ENCODE results near the gene AIDA. TPM values are rescaled to one million over a fixed set of nuclear protein-coding genes. Genes with fewer than 3 reads are reported as not detected.
A peak's percentile ranks its signal among the peaks of the same experiment; 100 is the strongest.
"Not testable (repeated sequence)": the region's sequence is repeated elsewhere in the genome, so short reads cannot be mapped to it uniquely, and the experiment has no call there.

Gene AIDA
- total and polyA plus RNA-seq, 12 donors: 29.5 to 68.4 (median 43.6) TPM

DNA sequence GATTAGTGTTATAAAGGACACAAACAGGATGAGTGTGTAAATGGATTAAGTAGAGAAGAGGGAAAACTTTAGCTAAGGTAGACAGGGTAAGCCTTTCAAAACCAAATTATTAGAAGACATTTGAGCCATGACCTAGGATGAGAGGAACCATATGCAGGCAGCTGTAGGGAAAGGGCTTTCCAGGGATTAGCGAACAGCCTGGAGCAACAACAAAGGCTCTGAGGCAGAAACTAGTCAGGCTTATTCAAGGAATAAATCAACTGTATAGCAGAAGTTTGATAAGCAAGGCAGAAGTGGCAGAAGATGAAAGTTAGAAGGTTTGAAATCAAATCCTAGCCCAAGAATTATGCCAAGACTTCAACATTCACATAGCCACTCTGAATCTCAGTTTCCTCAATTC lies 21.3 kb downstream of the AIDA start:
- intact Hi-C loops (cut with DNase I): no loop called here
- Histone ChIP-seq H3K27ac (no peak overlapping the region), H3K4me3 (no peak overlapping the region), H3K27me3 (no peaks in the 10 kb centered on the region), H3K4me1 (no peaks in the 10 kb centered on the region), H3K36me3 (peaks cover 0 to 69% (median 11%) of the 10 kb centered on the region in 9 donors), H3K9me3 (no peaks in the 10 kb centered on the region)
- WGBS, 2 donors: 90 to 91% methylated on average over 1 of the region's 1 CpG
- DNase-seq (no peak), ATAC-seq (no peak)
- TF ChIP-seq, protein P1, sequence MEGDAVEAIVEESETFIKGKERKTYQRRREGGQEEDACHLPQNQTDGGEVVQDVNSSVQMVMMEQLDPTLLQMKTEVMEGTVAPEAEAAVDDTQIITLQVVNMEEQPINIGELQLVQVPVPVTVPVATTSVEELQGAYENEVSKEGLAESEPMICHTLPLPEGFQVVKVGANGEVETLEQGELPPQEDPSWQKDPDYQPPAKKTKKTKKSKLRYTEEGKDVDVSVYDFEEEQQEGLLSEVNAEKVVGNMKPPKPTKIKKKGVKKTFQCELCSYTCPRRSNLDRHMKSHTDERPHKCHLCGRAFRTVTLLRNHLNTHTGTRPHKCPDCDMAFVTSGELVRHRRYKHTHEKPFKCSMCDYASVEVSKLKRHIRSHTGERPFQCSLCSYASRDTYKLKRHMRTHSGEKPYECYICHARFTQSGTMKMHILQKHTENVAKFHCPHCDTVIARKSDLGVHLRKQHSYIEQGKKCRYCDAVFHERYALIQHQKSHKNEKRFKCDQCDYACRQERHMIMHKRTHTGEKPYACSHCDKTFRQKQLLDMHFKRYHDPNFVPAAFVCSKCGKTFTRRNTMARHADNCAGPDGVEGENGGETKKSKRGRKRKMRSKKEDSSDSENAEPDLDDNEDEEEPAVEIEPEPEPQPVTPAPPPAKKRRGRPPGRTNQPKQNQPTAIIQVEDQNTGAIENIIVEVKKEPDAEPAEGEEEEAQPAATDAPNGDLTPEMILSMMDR (IDR thresholded peaks at IDR 0.05): no peak

DNA sequence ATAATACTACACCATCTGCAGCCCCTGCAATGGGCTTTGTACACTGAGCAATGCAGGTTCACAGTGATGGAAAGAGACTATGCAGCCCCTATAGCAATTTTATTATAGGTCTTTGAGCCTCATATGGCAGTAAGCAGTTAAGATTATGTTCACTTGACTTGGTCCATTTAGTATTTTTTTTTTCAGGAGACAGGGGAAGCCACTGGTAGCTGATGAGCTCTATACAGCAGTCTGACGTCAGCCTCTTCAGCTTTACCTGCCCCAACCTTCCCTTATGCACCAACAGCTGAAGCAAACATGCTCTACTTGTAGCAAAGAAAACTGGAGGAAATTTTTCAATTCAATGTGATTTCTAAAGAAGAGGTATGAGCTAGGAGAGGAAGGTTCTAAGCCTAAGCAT lies 32.2 kb downstream of the AIDA start:
- ATAC-seq (no peak), DNase-seq (no peak)
- H3K36me3 ChIP-seq: peaks cover 0 to 94% (median 11%) of the 10 kb centered on the region in 9 donors
- TF ChIP-seq, protein P1 (IDR thresholded peaks at IDR 0.05): no peak
- intact Hi-C loops (cut with DNase I): no loop called here
- H3K4me1 ChIP-seq: no peaks in the 10 kb centered on the region
- H3K4me3 ChIP-seq: no peak overlapping the region
- no peaks in the 10 kb centered on the region for H3K9me3 ChIP-seq
- H3K27me3 ChIP-seq: no peaks in the 10 kb centered on the region
- WGBS, 2 donors: 91 to 96% methylated on average over 1 of the region's 1 CpG
- no peak overlapping the region for H3K27ac ChIP-seq

DNA sequence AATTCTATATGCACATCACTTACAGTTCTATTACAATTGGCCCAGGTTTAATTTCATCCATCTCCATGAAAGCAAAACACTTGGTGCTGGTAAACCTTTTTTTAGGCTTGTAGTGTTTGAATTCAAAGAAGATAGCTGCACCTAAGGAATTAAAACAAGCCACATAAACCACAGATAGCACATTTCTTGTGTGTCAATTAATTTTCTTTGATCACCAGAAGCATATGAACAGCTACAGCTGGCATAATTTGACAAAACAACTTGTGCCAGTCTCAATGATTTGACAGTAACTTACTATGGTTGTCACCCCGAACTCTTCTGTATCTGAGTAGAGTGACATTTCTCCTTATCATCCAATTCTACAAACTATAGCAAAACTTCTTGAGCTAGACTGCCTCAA lies 42.2 kb downstream of the AIDA start:
- Histone ChIP-seq H3K27ac (no peak overlapping the region), H3K9me3 (no peaks in the 10 kb centered on the region), H3K36me3 (peaks cover 0 to 86% (median 47%) of the 10 kb centered on the region in 9 donors), H3K27me3 (no peaks in the 10 kb centered on the region), H3K4me1 (no peaks in the 10 kb centered on the region), H3K4me3 (no peak overlapping the region)
- TF ChIP-seq, protein P1 (IDR thresholded peaks at IDR 0.05): no peak
- DNase-seq (no peak), ATAC-seq (no peak)
- 93 to 95% methylated on average over 1 of the region's 1 CpG for WGBS, 2 donors
- intact Hi-C loops (cut with DNase I): no loop called here

DNA sequence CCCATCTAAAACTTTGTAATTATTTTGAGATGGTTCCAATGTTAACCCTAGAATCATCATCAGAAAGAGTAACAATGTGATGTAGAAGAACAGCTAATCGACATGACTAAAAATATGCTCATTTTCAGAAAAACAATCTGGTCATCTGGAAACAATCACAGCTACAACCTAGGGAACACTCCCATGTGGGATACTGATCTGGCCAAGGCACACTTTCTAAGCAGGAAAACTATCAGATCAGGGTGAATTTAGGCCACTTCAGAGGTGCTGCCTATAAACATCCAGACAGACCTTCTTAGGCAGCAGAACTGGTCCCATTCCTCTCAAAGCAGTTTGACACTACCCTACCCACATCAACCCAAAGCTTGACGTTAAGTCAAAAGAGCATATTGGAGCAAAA lies 43.2 kb downstream of the AIDA start:
- DNase-seq; H3K9me3 ChIP-seq; H3K27me3 ChIP-seq; ATAC-seq; H3K4me3 ChIP-seq; H3K4me1 ChIP-seq; intact Hi-C loops (cut with DNase I); H3K27ac ChIP-seq: not testable (repeated sequence)
- peaks cover 0 to 86% (median 47%) of the 10 kb centered on the region in 9 donors for H3K36me3 ChIP-seq
- 90 to 91% methylated on average over 1 of the region's 2 CpGs for WGBS, 2 donors

DNA sequence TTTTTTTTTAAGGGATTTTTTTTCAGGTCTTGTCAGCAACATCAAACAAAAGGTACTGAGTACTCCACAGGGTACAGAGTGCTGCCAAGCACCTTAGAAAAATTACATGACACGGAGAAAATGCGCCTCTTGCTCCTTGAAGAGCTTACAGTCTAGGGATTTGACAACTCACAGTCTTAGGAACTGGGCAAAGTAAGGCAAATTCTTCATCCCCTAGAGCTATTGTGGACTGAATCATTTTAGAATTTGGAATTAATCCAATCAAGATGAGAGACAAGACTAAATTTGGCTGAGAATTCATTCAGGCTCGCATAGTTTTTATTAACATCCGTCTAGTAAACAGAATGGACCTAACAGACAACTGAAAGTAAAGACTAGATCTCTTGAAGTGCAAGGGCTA lies 44.1 kb downstream of the AIDA start:
- H3K9me3 ChIP-seq; H3K27ac ChIP-seq; H3K4me1 ChIP-seq; H3K4me3 ChIP-seq; DNase-seq; H3K27me3 ChIP-seq; intact Hi-C loops (cut with DNase I): not testable (repeated sequence)
- ATAC-seq: peak in 2 of 8 donors; percentile 29 to 30
- peaks cover 0 to 86% (median 47%) of the 10 kb centered on the region in 9 donors for H3K36me3 ChIP-seq
- WGBS, 2 donors: no CpG with 5 or more reads among the region's 4 CpGs
